Mucosa of descending colon (tissue), 3 donors: ENCODE measurements around the gene USF3. TPM values are rescaled to one million over a fixed set of nuclear protein-coding genes. Genes with fewer than 3 reads are reported as not detected.
A peak's percentile ranks its signal among the peaks of the same experiment; 100 is the strongest.

ENCODE experiments used
- ATAC-seq: fragments of 200-7000 bp; cut with Tn5 transposase; one replicate; pipeline ENCODE4 v1.9.1; 2020; ENCODE audit warnings: mild to moderate bottlenecking, moderate library complexity
- DNase-seq, 3 donors: peaks; one replicate each; pipeline ENCODE4 v3.0.0-alpha.2; 2020
- H3K36me3 ChIP-seq: fragments of 200-600 bp; one replicate; pipeline ENCODE4 v1.8.0; 2021; ENCODE audit warnings: low read depth, mild to moderate bottlenecking
- H3K4me1 ChIP-seq: fragments of 200-600 bp; one replicate; pipeline ENCODE4 v1.8.0; 2021; ENCODE audit warnings: low read depth, mild to moderate bottlenecking
- H3K4me3 ChIP-seq: fragments of 200-600 bp; one replicate; pipeline ENCODE4 v1.8.0; 2021; ENCODE audit warnings: mild to moderate bottlenecking
- H3K9me3 ChIP-seq: fragments of 200-600 bp; one replicate; pipeline ENCODE4 v1.8.0; 2021; ENCODE audit warnings: mild to moderate bottlenecking
- intact Hi-C, 2 donors: fragments of 100-400 bp; cut with DNase I in 1 of 2; cut with micrococcal nuclease in 1 of 2; formaldehyde crosslinking; loops; one replicate each; pipeline versions ENCODE4 v1.11.0 to v1.11.1; 2022; cut with DNase I, micrococcal nuclease
- total RNA-seq, 3 donors: library from RNA; stranded (reverse); fragmentation: NEBNext Ultra II Directional in 2 of 3; extraction: Animal tissue kit (Norgen Biotek cat#: 25700) in 2 of 3; gene quantifications; one replicate each; pipeline versions ENCODE4 v1.2.1 to v1.2.4, GENCODE V29; 2021 to 2023
- TF ChIP-seq, protein P1 (sequence below): fragments of 200-600 bp; IDR thresholded peaks from one replicate; pipeline ENCODE4 v1.8.0; 2022; ENCODE audit warnings: antibody characterized with exemption, mild to moderate bottlenecking
- donor health status: DM: no; HTN: no; CAD: no; lungs with moderate emphysema.
- donor health status: DM: no; HTN: no; CAD: no.
- donor health status: DM: no; HTN: yes; CAD: no.

Gene USF3
- total RNA-seq, 3 donors from 2014 or later: 24.5 to 31.4 (median 26.7) TPM

- ATAC-seq (no peak), DNase-seq (no peak)
- Histone ChIP-seq H3K36me3 (no peaks in the 10 kb centered on the region), H3K4me3 (no peak overlapping the region), H3K4me1 (peaks cover 11% of the 10 kb centered on the region), H3K9me3 (no peaks in the 10 kb centered on the region)
- intact Hi-C loops: no loop called here
- TF ChIP-seq, protein P1, sequence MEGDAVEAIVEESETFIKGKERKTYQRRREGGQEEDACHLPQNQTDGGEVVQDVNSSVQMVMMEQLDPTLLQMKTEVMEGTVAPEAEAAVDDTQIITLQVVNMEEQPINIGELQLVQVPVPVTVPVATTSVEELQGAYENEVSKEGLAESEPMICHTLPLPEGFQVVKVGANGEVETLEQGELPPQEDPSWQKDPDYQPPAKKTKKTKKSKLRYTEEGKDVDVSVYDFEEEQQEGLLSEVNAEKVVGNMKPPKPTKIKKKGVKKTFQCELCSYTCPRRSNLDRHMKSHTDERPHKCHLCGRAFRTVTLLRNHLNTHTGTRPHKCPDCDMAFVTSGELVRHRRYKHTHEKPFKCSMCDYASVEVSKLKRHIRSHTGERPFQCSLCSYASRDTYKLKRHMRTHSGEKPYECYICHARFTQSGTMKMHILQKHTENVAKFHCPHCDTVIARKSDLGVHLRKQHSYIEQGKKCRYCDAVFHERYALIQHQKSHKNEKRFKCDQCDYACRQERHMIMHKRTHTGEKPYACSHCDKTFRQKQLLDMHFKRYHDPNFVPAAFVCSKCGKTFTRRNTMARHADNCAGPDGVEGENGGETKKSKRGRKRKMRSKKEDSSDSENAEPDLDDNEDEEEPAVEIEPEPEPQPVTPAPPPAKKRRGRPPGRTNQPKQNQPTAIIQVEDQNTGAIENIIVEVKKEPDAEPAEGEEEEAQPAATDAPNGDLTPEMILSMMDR: no peak
Observed at GRCh38 chr3:113628316-113628715, 68.1 kb downstream of the USF3 start.

DNA sequence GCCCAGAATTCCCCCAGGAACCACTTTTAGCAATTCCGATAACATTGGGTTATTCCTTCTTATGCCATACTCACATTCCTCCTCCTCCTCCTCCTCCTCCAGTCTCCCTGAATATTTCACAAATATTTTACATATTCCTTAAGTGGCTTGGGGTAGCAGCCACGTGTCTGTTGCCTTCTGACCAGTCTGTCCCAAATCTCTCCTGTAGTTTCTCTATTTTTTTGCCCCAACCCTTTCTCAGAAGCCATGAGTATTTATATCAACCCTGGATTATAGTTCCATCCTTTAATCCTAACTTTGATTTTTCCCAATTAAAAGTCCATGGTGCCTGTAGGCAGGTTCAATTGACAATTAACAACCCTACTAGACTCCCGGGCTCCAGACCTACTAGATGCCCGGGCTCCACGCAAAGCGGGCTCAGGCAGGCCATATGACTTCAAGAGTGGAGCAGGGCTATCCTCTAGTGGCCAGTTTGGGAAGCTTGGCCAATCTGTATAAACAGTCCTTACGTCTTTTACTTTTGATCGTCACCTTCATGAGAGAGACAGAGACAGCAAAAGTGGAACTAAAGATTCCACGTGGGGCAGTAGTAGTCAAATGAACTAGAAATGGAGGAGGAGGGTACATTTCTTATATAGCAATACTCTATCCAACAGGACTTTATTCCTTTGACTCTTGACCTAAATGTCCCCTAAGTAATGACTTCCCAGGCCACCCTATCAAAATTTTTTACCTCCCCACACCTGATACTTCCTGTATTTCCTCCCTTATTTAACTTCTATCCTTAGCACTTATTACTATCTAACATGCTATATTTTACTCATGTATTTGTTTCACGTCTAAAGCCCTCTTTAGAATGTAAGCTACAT lies 69.7 kb downstream of the USF3 start:
- Histone ChIP-seq H3K9me3 (no peaks in the 10 kb centered on the region), H3K4me1 (peaks cover 11% of the 10 kb centered on the region), H3K36me3 (no peaks in the 10 kb centered on the region), H3K4me3 (no peak overlapping the region)
- TF ChIP-seq, protein P1: peak; percentile 36
- intact Hi-C loops: no loop called here
- DNase-seq: peak in 1 of 3 donors; percentile 69
- ATAC-seq: peak; percentile 71

- TF ChIP-seq, protein P1: no peak
- Histone ChIP-seq H3K9me3 (no peaks in the 10 kb centered on the region), H3K36me3 (no peaks in the 10 kb centered on the region), H3K4me1 (peaks cover 11% of the 10 kb centered on the region), H3K4me3 (no peak overlapping the region)
- no peak for DNase-seq
- no peak for ATAC-seq
- intact Hi-C loops: no loop called here
Observed at GRCh38 chr3:113625834-113626233, 70.6 kb downstream of the USF3 start.

DNA sequence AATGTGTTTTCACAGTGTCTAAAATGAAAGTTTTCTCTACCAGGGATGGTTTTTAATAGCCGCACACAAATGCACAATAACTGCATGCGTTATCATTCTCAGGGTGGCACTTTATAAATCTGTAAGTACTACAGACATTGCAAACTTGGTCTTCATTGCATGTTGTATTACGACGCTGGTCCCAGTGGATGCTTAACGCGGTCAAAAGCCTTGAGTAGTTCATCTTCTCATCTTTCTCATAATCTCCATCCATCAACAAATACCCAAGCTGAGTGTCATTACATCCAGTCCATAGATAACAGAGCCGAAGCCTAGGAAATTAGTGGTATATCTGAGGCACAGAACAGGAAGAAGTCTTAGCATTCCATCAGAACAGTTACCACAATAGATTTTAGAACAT lies 72.6 kb downstream of the USF3 start:
- intact Hi-C loops: no loop called here
- Histone ChIP-seq H3K36me3 (no peaks in the 10 kb centered on the region), H3K4me1 (no peaks in the 10 kb centered on the region), H3K4me3 (no peak overlapping the region), H3K9me3 (no peaks in the 10 kb centered on the region)
- DNase-seq (no peak), ATAC-seq (no peak)
- TF ChIP-seq, protein P1: no peak

DNA sequence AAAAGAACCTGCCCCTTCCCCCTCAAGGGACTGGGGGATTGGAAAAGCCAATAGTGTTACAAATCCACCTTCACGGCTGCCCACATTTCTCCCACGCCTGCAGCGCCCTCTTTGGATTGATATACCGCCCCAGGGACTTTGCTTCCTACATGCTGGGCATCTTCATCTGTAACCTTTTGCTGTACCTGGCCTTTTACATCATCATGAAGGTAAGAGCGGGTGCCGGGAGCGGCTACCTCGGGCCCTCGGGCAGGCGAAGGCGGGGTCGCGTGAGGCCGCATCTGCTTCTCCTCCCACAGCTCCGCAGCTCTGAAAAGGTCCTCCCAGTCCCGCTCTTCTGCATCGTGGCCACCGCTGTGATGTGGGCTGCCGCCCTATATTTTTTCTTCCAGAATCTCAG lies 73.1 kb downstream of the USF3 start:
- intact Hi-C loops: no loop called here
- Histone ChIP-seq H3K9me3 (no peaks in the 10 kb centered on the region), H3K4me3 (no peak overlapping the region), H3K4me1 (no peaks in the 10 kb centered on the region), H3K36me3 (no peaks in the 10 kb centered on the region)
- no peak for DNase-seq
- TF ChIP-seq, protein P1: no peak
- ATAC-seq: no peak
